IMR-90 (cell line): Measurements from ENCODE around the gene TMEM50B. TPM values are rescaled to one million over a fixed set of nuclear protein-coding genes. Genes with fewer than 3 reads are reported as not detected.
"Not testable (repeated sequence)": the region's sequence is repeated elsewhere in the genome, so short reads cannot be mapped to it uniquely, and the experiment has no call there.

Experiments
- ATAC-seq: fragments of 200-7000 bp; cut with Tn5 transposase; 2 replicates; pipeline ENCODE4 v1.9.1; 2020; ENCODE audit warnings: low read depth, mild to moderate bottlenecking, moderate library complexity
- BruUV-seq: library from RNA; stranded (reverse); fragments of 400-500 nt; replicated peaks from 2 replicates; lab custom pipeline; 2021; lab: Mats Ljungman, UMichigan
- CTCF ChIA-PET: fragments of 300-600 bp; formaldehyde crosslinking; extraction: SDS; loops from one replicate; lab custom pipeline; 2021; ENCODE audit warnings: antibody characterized with exemption; lab: Yijun Ruan, JAX
- POLR2A ChIA-PET: fragments of 300-600 bp; sonication (Branson Sonifier 250); formaldehyde crosslinking; loops from one replicate; lab custom pipeline; 2022; ENCODE audit warnings: antibody characterized with exemption; ENCODE audit not compliant: unreplicated experiment; lab: Charles Lee
- DNase-seq: peaks from one replicate; pipeline ENCODE4 v3.0.0; 2013
- H2AFZ ChIP-seq: replicated peaks from 2 replicates; pipeline ENCODE3; 2013; ENCODE audit warnings: low read length, mild to moderate bottlenecking; ENCODE audit not compliant: poor library complexity
- H2AK5ac ChIP-seq: 2 replicates; pipeline ENCODE4 v1.6.1; 2013; ENCODE audit warnings: low read depth, low read length, inconsistent platforms
- H2AK9ac ChIP-seq: replicated peaks from 2 replicates; pipeline ENCODE3; 2013; ENCODE audit warnings: mild to moderate bottlenecking, low read depth, low read length, moderate library complexity; ENCODE audit not compliant: poor library complexity
- H2BK120ac ChIP-seq: 2 replicates; pipeline ENCODE4 v1.6.1; 2013; ENCODE audit warnings: low read depth, low read length, inconsistent platforms
- H2BK15ac ChIP-seq: 3 replicates; pipeline ENCODE4 v1.6.1; 2013; ENCODE audit warnings: low read depth, low read length, inconsistent platforms
- H2BK20ac ChIP-seq: 2 replicates; pipeline ENCODE4 v1.6.1; 2013; ENCODE audit warnings: low read depth, mild to moderate bottlenecking, inconsistent platforms, low read length, moderate library complexity
- H2BK5ac ChIP-seq: 2 replicates; pipeline ENCODE4 v1.6.1; 2013; ENCODE audit warnings: mild to moderate bottlenecking, low read depth, low read length, inconsistent platforms; ENCODE audit not compliant: poor library complexity, severe bottlenecking
- H3K14ac ChIP-seq: replicated peaks from 2 replicates; pipeline ENCODE4 v1.6.1; 2013; ENCODE audit warnings: low read depth, low read length, inconsistent platforms
- H3K18ac ChIP-seq: 2 replicates; pipeline ENCODE4 v1.6.1; 2013; ENCODE audit warnings: low read depth, low read length, control low read depth
- H3K23ac ChIP-seq: 2 replicates; pipeline ENCODE4 v1.6.1; 2013; ENCODE audit warnings: low read depth, low read length, inconsistent platforms
- H3K27ac ChIP-seq: 2 replicates; pipeline ENCODE4 v1.5.1; 2013; ENCODE audit warnings: mild to moderate bottlenecking, control low read depth, low read length; ENCODE audit not compliant: insufficient read depth
- H3K27me3 ChIP-seq: 2 replicates; pipeline ENCODE4 v1.6.1; 2013; ENCODE audit warnings: low read length; ENCODE audit not compliant: control insufficient read depth, insufficient read depth
- H3K36me3 ChIP-seq: 2 replicates; pipeline ENCODE4 v1.6.1; 2013; ENCODE audit warnings: low read length, mixed read lengths; ENCODE audit not compliant: control insufficient read depth, insufficient read depth
- H3K4ac ChIP-seq: 2 replicates; pipeline ENCODE4 v1.6.1; 2013; ENCODE audit warnings: low read depth, low read length, inconsistent platforms
- H3K4me1 ChIP-seq: 2 replicates; pipeline ENCODE4 v1.6.1; 2013; ENCODE audit warnings: low read length, mixed read lengths; ENCODE audit not compliant: control insufficient read depth, insufficient read depth
- H3K4me2 ChIP-seq: 2 replicates; pipeline ENCODE4 v1.6.1; 2013; ENCODE audit warnings: low read depth, mild to moderate bottlenecking, control low read depth, low read length, moderate library complexity
- H3K4me3 ChIP-seq: 2 replicates; pipeline ENCODE4 v1.5.1; 2013; ENCODE audit warnings: low read depth, mild to moderate bottlenecking, control low read depth, low read length, moderate library complexity; ENCODE audit not compliant: insufficient read depth
- H3K56ac ChIP-seq: 2 replicates; pipeline ENCODE4 v1.6.1; 2013; ENCODE audit warnings: low read length, inconsistent platforms; ENCODE audit not compliant: insufficient read depth; ENCODE audit errors: extremely low read depth
- H3K79me1 ChIP-seq, 2 experiments: 2 replicates each; pipeline ENCODE4 v1.6.1; 2013; ENCODE audit warnings: low read length in 2 of 2, inconsistent platforms in 1 of 2, low read depth in 1 of 2
- H3K9ac ChIP-seq: 2 replicates; pipeline ENCODE4 v1.6.1; 2013; ENCODE audit warnings: low read depth, low read length, control low read depth
- H3K9me1 ChIP-seq: 2 replicates; pipeline ENCODE4 v1.6.1; 2013; ENCODE audit warnings: low read length, inconsistent platforms; ENCODE audit not compliant: insufficient read depth
- H3K9me3 ChIP-seq: 2 replicates; pipeline ENCODE4 v1.6.1; 2013; ENCODE audit warnings: low read length; ENCODE audit not compliant: control insufficient read depth, insufficient read depth
- H4K20me1 ChIP-seq: 2 replicates; pipeline ENCODE4 v1.6.1; 2013; ENCODE audit warnings: low read length, inconsistent platforms; ENCODE audit not compliant: insufficient read depth
- H4K5ac ChIP-seq: 2 replicates; pipeline ENCODE4 v1.6.1; 2013; ENCODE audit warnings: mild to moderate bottlenecking, low read depth, low read length, control low read depth
- H4K8ac ChIP-seq, 2 experiments: 2 replicates each; pipeline ENCODE4 v1.6.1; 2013; ENCODE audit warnings: low read depth in 2 of 2, low read length in 2 of 2, control low read depth in 1 of 2, inconsistent platforms in 1 of 2
- H4K91ac ChIP-seq: 2 replicates; pipeline ENCODE4 v1.6.1; 2013; ENCODE audit warnings: low read depth, low read length, inconsistent platforms; ENCODE audit not compliant: insufficient read depth
- WGBS, 2 experiments: methylation state at CpG; one replicate each; pipeline versions ENCODE4 v1.1.5 to v1.1.7; 2013; ENCODE audit warnings: missing lambda C conversion rate in 2 of 2; ENCODE audit not compliant: insufficient read length in 1 of 2; ENCODE audit errors: extremely low coverage in 2 of 2; 5-methylcytosine and 5-hydroxymethylcytosine counted together
- dilution Hi-C: fragments of 300-500 bp; cut with HindIII; formaldehyde crosslinking; loops from one replicate; pipeline ENCODE4 v1.14.3; 2018; ENCODE audit warnings: low sequenced_read_pairs; ENCODE audit not compliant: unreplicated experiment
- in situ Hi-C: fragments of 300-500 bp; cut with MboI; formaldehyde crosslinking; loops from 3 replicates; pipeline ENCODE4 v1.14.3; 2019; ENCODE audit warnings: low sequenced_read_pairs, inconsistent platforms, mixed read lengths
- intact Hi-C: fragments of 100-400 bp; cut with micrococcal nuclease; formaldehyde crosslinking; loops from 2 replicates; pipeline ENCODE4 v1.10.0; 2022
- polyA plus RNA-seq, 3 experiments: library from polyadenylated mRNA; depleted of rRNA; stranded (reverse); fragments of >200 nt; gene quantifications; 2 replicates each; pipeline ENCODE4 v1.2.3, GENCODE V29; 2012; ENCODE audit warnings: low replicate concordance in 1 of 3
- total RNA-seq: library from RNA; depleted of rRNA; stranded (reverse); fragments of >200 nt; gene quantifications from 2 replicates; pipeline ENCODE4 v1.2.3, GENCODE V29; 2012

The TMEM50B gene
- total and polyA plus RNA-seq, 2 of the 4 experiments (the other 2 are of a cell fraction), result 10.9 to 25.9 TPM

DNA sequence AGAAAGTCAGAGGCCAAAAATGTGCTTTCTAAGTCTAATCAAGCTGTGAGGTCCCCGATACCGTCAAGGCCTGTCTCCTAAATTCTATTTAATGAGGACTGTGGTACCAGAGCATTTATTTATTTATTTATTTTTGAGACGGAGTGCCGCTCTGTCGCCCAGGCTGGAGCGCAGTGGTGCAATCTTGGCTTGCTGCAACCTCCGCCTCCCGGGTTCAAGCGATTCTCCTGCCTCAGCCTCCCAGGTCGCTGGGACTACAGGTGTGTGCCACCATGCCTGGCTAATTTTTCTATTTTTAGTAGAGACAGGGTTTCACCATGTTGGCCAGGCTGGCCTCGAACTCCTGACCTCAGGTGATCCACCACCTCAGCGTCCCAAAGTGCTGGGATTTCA lies 67.3 kb downstream of the TMEM50B start:
- POLR2A ChIA-PET, H3K4me1 ChIP-seq, DNase-seq, H3K9ac ChIP-seq, H3K9me3 ChIP-seq, H4K91ac ChIP-seq, H2BK5ac ChIP-seq, BruUV-seq, H3K4ac ChIP-seq, H2BK120ac ChIP-seq, H2BK15ac ChIP-seq, H4K5ac ChIP-seq, H3K27ac ChIP-seq, H3K56ac ChIP-seq, intact Hi-C loops, H3K23ac ChIP-seq, ATAC-seq, dilution Hi-C loops, H2BK20ac ChIP-seq, H2AK5ac ChIP-seq, H2AFZ ChIP-seq, H3K27me3 ChIP-seq, H4K8ac ChIP-seq, H3K14ac ChIP-seq, H3K4me3 ChIP-seq, CTCF ChIA-PET, H3K18ac ChIP-seq, in situ Hi-C loops, H2AK9ac ChIP-seq, H3K4me2 ChIP-seq: not testable (repeated sequence)
- Histone ChIP-seq H3K79me1 (peaks cover 37 to 72% of the 10 kb centered on the region in 2 experiments), H3K36me3 (peaks cover 22% of the 10 kb centered on the region), H4K20me1 (peaks cover 78% of the 10 kb centered on the region), H3K9me1 (peaks cover 17% of the 10 kb centered on the region)
- WGBS, 2 experiments, result 94% methylated on average over 7 of the region's 12 CpGs; no CpG with 5 or more reads in 1 of the 2 experiments
